Neutrophil (primary cell): ENCODE measurements around the gene CDH8.
"Not testable (repeated sequence)": the region's sequence is repeated elsewhere in the genome, so short reads cannot be mapped to it uniquely, and the experiment has no call there.

Experiments
- H3K27ac ChIP-seq: fragments of 200-600 bp; sonication (generic); 2 replicates; pipeline ENCODE4 v1.5.1; 2016; ENCODE audit warnings: mild to moderate bottlenecking, moderate library complexity
- H3K27me3 ChIP-seq: fragments of 200-600 bp; sonication (generic); 2 replicates; pipeline ENCODE4 v1.6.0; 2016; ENCODE audit warnings: mild to moderate bottlenecking
- H3K36me3 ChIP-seq: fragments of 200-600 bp; sonication (generic); 2 replicates; pipeline ENCODE4 v1.5.1; 2017
- H3K4me1 ChIP-seq, 2 experiments: fragments of 200-600 bp in 1 of 2; sonication (generic) in 1 of 2; 1 replicate in 1 of 2; 2 replicates in 1 of 2; pipeline versions ENCODE4 v1.5.1 to v1.6.1; 2013 to 2016; ENCODE audit warnings: low read depth in 1 of 2, low read length in 1 of 2, mild to moderate bottlenecking in 1 of 2, moderate library complexity in 1 of 2; ENCODE audit not compliant: control insufficient read depth in 1 of 2, insufficient read depth in 1 of 2
- H3K4me3 ChIP-seq, 2 experiments: fragments of 200-600 bp in 1 of 2; sonication (generic) in 1 of 2; 1 replicate in 1 of 2; 2 replicates in 1 of 2; pipeline ENCODE4 v1.5.1; 2013 to 2016; ENCODE audit warnings: low read depth in 1 of 2, low read length in 1 of 2, mild to moderate bottlenecking in 1 of 2, moderate library complexity in 1 of 2
- H3K9me3 ChIP-seq: fragments of 200-600 bp; sonication (generic); 2 replicates; pipeline ENCODE4 v1.5.1; 2016
- CTCF ChIP-seq: fragments of 200-600 bp; sonication (generic); IDR thresholded peaks from 2 replicates; pipeline ENCODE4 v1.5.1; 2016; ENCODE audit warnings: antibody characterized with exemption

The CDH8 gene

GRCh38 chr16:61798741-61799140 is 237.5 kb downstream of the CDH8 start:
- Histone ChIP-seq H3K4me1 (no peaks in the 10 kb centered on the region), H3K27me3 (no peaks in the 10 kb centered on the region), H3K36me3 (no peaks in the 10 kb centered on the region), H3K4me3 (no peak overlapping the region), H3K9me3 (no peaks in the 10 kb centered on the region), H3K27ac (no peak overlapping the region)
- no peak for TF ChIP-seq CTCF

DNA sequence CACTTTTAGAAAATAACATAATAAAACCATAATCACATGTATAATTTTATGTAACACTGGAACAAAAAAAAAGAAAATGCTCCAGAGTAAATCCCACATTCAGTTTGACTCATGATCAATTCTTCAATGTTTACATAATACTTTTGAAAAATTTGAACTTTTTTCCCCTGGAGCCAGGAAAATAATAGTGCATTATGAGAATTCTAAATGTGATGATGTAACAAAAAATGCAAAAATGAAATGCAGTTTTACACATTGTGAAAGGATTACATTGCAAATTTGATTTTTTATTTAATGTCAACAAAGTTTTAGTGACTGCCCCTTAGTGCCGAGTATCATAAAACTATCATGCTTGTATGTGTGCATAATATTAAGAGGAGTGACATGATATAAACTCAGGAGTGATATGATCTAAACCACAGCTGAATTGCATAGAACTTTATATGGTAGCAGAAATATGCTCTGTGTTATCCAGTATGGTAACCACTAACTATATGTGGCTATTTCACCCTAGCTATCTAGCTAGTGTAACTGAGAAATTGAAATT is 238.2 kb downstream of the CDH8 start:
- Histone ChIP-seq H3K27ac (no peak overlapping the region), H3K4me3 (no peak overlapping the region), H3K4me1 (no peaks in the 10 kb centered on the region), H3K9me3 (no peaks in the 10 kb centered on the region), H3K36me3 (no peaks in the 10 kb centered on the region), H3K27me3 (no peaks in the 10 kb centered on the region)
- TF ChIP-seq CTCF, result no peak

- TF ChIP-seq CTCF, result no peak
- H3K27me3 ChIP-seq, result no peaks in the 10 kb centered on the region
Observed at GRCh38 chr16:61797296-61797795, 238.9 kb downstream of the CDH8 start.

GRCh38 chr16:61792194-61792909 is 243.9 kb downstream of the CDH8 start:
- no peak overlapping the region for H3K27ac ChIP-seq
- no peaks in the 10 kb centered on the region for H3K9me3 ChIP-seq
- H3K4me1 ChIP-seq, result no peaks in the 10 kb centered on the region
- H3K27me3 ChIP-seq, result no peaks in the 10 kb centered on the region
- no peak for TF ChIP-seq CTCF
- H3K36me3 ChIP-seq, result no peaks in the 10 kb centered on the region
- no peak overlapping the region for H3K4me3 ChIP-seq

More at GRCh38 chr16:61797296-61797795, 238.9 kb downstream of the CDH8 start:
- Histone ChIP-seq H3K4me3 (no peak overlapping the region), H3K27ac (no peak overlapping the region), H3K4me1 (no peaks in the 10 kb centered on the region), H3K36me3 (no peaks in the 10 kb centered on the region), H3K9me3 (no peaks in the 10 kb centered on the region)

GRCh38 chr16:61791464-61791863 is 244.8 kb downstream of the CDH8 start:
- H3K27me3 ChIP-seq, result no peaks in the 10 kb centered on the region
- no peak overlapping the region for H3K27ac ChIP-seq
- H3K36me3 ChIP-seq, result no peaks in the 10 kb centered on the region
- H3K9me3 ChIP-seq, result no peaks in the 10 kb centered on the region
- H3K4me3 ChIP-seq, result no peak overlapping the region
- H3K4me1 ChIP-seq, result no peaks in the 10 kb centered on the region
- no peak for TF ChIP-seq CTCF

GRCh38 chr16:61781855-61782254 is 254.4 kb downstream of the CDH8 start:
- H3K4me1 ChIP-seq, H3K9me3 ChIP-seq, H3K4me3 ChIP-seq, H3K27me3 ChIP-seq, H3K27ac ChIP-seq, H3K36me3 ChIP-seq: not testable (repeated sequence)
